ENCODE data around the gene METAP1D. TPM values are rescaled to one million over a fixed set of nuclear protein-coding genes. Genes with fewer than 3 reads are reported as not detected.
A peak's percentile ranks its signal among the peaks of the same experiment; 100 is the strongest.
"Not testable (repeated sequence)": the region's sequence is repeated elsewhere in the genome, so short reads cannot be mapped to it uniquely, and the experiment has no call there.

The METAP1D gene
- polyA plus RNA-seq, 3 donors: 10.9 to 22.3 (median 21.9) TPM

GRCh38 chr2:171991027-171991426, 8.7 kb upstream of the METAP1D start:
- DNase-seq: no peak

- DNase-seq: no peak
Observed at GRCh38 chr2:171995586-171995985, 4.2 kb upstream of the METAP1D start.

GRCh38 chr2:171996021-171996420, 3.7 kb upstream of the METAP1D start:
- no peak for DNase-seq

DNA sequence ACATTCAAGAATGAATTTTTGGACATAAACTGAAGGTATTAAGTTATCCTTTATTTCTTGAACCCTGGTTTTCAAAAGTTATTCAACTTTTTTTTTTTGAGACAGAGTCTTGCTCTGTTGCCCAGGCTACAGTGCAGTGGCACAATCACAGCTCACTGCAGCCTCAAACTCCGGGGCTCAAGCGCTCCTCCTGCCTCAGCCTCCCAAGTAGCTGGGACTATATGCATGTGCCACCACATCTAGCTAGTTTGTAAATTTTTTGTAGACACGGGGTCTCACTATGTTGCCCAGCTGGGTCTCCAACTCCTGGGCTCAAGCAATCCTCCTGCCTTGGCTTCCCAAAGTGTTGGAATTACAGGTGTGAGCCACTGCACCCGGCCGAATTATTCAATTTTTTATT, 2.7 kb upstream of the METAP1D start:
- not testable (repeated sequence) for DNase-seq

- no peak for DNase-seq
Observed at GRCh38 chr2:171999161-171999560, 592 bp upstream of the METAP1D start.

GRCh38 chr2:172000696-172001361, 1.1 kb downstream of the METAP1D start:
- DNase-seq: no peak

DNA sequence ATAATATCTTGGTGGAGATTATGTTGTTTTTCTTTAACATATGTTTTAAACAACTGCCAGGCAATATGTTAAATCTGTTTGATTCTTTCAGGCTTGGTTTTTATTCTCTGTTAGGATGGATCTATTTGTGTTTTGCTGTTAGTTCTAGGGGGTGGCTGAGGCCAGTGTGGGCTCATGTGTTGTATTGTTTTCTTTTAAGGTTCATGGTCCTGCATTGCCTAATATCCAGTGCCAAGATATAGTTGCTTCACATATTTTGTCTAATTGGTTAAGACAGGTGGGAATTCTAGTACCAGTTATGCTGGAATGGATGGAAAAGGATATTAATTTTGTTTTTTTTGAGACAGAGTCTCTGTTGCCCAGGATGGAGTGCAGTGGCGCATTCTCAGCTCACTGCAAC, 7.6 kb downstream of the METAP1D start:
- DNase-seq: no peak

DNA sequence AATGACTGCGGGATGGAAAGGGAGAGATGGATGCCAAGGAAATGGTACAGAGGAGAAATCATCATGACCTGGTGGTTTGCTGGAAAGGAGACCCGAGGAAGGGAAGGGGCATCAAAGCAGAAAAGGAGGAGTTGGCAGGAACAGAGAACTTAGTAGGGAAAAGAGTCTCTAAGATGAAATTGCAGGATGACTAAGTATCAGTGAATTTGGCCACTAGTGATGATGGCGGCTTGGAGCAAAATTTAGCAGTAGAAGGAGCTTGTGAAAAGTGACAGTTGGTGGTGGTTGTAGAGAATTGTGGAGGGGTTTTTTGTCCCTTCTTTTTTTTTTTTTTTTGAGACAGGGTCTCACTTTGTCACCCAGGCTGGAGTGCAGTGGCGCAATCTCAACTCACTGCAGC, 10.1 kb downstream of the METAP1D start:
- no peak for DNase-seq

GRCh38 chr2:172011812-172012575, 12.2 kb downstream of the METAP1D start:
- DNase-seq: no peak

DNA sequence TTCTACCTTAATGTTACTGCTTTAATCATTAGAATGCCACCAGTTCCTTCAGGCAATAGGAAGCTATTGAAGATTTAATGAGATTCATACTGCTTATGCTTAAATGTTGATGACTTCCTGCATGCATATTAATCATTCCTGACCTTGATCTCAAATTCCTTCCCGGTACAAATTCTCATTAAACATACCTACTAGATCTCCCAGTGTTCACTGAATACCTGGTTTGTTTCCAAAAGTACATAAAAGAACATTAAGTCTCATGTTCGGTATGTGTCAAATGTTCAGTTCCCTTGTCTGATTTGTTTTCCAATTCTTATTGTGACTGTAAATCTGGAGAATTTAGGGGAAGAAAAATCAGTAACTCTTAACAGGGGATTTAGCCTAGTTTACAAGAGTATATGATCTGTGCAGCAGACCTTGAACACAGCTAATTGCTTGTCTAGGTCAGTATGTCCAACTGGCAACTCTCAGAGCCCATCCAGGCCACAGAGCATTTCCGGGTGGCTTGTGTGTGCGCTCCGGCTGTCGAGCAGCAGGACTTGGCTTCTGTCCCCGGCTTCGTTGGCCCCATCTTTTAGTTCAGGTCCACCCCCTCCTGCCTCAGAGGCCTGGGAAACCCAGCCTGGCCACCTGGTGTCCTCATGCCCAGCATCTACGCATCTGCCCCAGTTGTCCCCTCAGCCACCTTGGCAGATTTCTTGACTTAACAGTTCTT, 13.1 kb downstream of the METAP1D start:
- DNase-seq: peak; percentile 44

DNA sequence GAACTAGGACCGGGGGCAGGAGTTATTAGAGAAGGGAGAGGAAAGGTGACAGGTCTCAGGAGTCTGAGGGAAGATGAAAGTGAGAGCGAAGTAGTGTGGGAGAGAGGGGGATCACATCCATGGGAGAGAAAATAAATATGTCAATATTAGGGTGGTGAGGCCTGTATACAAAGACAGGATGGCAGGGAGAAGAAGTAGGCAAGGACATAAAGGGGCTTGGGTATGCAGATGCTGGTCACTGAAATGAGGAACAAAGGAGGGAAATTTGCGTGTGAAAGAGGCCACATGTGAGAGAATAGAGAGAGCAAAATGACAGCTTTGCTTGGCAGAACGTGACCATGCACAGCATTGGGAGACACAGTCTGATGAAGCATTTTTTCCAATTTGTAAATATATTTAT, 13.6 kb downstream of the METAP1D start:
- no peak for DNase-seq

- DNase-seq: no peak
Observed at GRCh38 chr2:172021074-172021931, 21.6 kb downstream of the METAP1D start.

DNA sequence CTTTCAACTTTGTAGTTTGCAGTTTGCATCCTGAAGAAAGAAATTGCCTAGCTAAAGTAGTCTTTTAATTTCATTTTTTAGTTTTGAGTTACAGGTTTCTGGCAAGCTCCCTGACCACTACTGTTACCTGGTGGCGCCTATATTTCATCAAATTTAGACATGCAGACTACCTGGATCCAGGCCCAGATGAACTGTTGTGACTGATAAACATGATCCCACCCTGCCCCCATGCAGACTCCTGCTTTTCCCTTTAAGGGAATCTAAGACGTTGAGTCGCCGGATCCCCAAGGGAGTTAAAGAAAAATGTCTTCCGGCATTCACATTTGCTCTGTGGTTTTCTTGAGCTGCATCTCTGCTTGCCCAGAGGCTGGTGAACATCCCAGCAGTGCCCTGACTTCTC, 22.2 kb downstream of the METAP1D start:
- DNase-seq: no peak

DNA sequence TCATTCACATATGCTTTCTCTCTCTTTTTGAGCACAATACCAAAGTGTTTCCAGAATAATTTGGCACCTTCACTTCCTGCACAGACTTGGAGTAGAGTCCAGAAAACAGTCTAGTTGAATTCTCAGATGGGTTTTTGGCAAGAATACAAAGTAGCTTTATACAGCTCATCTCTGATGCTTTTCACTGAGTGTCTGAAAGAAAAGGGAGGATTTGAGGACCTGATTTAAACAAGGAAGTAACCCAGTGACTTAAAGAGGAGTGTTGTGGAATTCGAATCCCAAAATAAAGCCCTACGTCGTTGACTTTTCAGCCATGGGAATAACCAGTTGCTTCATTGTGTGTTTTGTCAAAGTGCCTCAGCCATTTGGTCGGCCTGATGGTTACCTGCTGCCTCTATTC, 31.8 kb downstream of the METAP1D start:
- DNase-seq: no peak

DNA sequence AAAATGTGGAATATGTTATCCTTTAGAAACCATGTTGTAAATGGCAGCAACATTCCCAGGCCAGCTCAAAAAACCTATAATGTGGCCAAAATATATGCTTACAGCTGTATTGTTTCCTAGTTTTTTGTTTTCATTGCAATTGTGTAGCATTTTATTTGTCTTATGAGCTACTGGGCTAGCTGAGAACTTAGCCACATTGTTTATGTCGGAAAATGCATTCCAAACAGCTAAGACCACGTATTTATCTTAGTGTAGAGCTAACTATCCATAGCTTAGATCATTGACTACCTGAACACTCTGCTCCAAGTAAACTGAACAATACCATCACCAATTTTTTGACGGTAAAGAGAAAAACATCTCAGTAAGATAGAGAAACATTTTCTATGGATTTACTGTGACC, 38.4 kb downstream of the METAP1D start:
- DNase-seq: no peak

DNA sequence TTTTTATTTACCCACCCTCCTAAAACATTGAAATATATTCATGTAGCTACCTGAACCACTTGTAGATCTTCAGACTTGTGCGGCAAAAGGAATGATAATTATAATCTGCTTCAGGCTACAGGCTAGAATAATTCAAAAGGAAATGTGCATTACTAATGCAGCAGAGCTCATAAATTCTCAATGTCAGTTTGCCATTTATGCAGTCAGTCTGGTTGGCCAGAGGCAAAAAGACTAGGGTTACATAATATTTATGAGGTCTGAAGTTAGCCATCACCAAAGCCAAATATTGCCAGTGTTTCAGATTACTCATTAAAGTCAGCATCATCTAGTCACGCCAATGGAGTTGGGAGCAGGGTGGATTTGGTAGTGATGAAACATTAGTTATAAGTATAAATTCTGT, 38.9 kb downstream of the METAP1D start:
- DNase-seq: no peak

GRCh38 chr2:172039011-172039704, 39.4 kb downstream of the METAP1D start:
- DNase-seq: no peak

DNA sequence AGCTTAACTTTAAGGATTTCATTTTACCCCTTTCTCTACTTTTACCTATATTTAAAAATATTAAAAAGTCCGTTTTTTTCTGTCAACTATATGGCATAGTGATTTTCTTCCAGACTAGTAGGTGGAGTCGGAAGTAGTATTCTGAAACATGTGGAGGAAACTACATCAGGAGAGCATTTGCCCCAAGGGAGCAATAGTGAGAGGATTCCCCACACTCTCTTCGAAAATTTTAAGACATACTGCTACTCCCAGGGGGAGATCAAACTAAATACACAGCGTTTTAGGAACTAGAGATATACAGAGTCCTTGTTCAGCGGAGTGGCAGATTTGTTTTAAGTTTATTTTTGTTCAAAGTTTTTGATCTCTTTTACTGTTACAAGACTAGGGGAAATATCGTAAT, 40.6 kb downstream of the METAP1D start:
- DNase-seq: no peak

DNA sequence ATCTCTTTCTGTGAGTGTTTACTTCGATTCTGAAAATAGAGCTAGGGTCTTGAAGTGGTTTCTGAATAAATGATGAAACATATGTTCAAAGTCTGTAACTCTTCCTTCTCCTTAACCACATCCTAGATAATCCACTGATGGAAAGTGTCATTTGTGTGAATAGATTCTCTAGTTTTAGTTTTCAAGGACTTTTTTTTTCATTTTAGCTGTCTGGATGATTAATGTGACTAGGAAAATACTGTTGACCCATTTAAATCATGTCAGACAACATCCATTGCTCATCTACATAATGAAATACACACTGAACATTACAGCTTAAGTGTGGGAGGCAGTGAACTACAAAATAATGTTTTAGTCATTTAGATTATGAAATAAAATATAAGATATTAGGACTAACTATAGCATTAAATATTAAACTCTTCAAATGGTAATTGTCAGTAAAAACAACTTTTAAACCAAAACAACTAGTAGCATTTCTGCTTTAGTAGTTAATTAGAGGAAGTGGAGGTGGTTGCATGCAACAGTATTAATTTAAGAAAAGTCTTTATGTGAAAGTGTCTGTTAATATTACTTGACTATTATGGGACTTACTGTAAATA, 46.4 kb downstream of the METAP1D start:
- DNase-seq: no peak

DNA sequence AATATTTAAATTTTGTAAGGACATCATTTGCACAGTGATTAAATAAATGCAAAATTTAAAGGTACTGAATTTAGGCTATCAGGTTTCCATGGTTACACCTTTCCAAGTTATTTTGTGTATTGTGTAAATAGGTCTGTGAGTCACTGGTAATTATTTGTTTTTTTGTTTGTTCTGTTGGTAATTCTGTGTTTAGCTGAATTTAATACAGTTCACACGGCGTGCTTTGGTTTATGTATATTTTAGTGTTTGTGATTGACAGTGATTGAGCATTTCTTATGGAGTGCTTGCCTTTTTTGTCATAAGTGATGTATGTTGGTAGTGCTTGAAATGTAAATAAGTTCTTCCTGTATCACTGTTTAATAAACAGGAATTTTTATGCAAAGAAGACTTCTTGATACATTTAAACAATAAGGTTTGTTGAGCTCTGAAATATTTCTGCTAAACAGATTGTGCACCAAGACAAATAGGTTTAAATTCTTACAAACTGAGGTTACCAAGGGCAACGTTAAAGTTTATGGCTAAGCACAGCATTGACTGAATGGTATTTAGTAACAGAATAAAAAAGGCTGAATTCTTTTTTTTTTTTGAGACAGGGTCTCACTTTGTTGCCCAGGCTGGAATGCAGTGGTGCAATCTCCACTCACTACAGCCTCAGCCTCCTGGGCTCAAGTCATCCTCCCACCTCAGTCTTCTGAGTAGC, 47.3 kb downstream of the METAP1D start:
- DNase-seq: no peak

All from renal pelvis (tissue), 4 donors.